Adrenal gland (tissue), 5 donors: ENCODE results near the gene SNAPIN.

Experiments used
- POLR2A ChIP-seq, 2 donors: fragments of 450-650 bp; IDR thresholded peaks; one replicate each; pipeline ENCODE4 v1.6.1; 2017; ENCODE audit warnings: antibody characterized with exemption in 2 of 2, mild to moderate bottlenecking in 2 of 2, moderate library complexity in 1 of 2
- TF ChIP-seq, protein P1 (sequence below), 6 experiments: fragments of 450-650 bp in 4 of 6; fragments of 200-600 bp in 2 of 6; sonication (generic) in 1 of 6; IDR thresholded peaks; 1 replicate in 5 of 6; 2 replicates in 1 of 6; pipeline versions ENCODE4 v1.5.1 to v1.8.0; 2016 to 2021; ENCODE audit warnings: antibody characterized with exemption in 6 of 6, mild to moderate bottlenecking in 2 of 6, moderate library complexity in 1 of 6
- donor health status: DM: no; HTN: no; CAD: no.

GRCh38 chr1:153643100-153643499 is 15.4 kb upstream of the SNAPIN start:
- TF ChIP-seq, protein P1, sequence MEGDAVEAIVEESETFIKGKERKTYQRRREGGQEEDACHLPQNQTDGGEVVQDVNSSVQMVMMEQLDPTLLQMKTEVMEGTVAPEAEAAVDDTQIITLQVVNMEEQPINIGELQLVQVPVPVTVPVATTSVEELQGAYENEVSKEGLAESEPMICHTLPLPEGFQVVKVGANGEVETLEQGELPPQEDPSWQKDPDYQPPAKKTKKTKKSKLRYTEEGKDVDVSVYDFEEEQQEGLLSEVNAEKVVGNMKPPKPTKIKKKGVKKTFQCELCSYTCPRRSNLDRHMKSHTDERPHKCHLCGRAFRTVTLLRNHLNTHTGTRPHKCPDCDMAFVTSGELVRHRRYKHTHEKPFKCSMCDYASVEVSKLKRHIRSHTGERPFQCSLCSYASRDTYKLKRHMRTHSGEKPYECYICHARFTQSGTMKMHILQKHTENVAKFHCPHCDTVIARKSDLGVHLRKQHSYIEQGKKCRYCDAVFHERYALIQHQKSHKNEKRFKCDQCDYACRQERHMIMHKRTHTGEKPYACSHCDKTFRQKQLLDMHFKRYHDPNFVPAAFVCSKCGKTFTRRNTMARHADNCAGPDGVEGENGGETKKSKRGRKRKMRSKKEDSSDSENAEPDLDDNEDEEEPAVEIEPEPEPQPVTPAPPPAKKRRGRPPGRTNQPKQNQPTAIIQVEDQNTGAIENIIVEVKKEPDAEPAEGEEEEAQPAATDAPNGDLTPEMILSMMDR (IDR thresholded peaks at IDR 0.05) = no peak
- no peak for TF ChIP-seq POLR2A (IDR thresholded peaks at IDR 0.05)
